Liver (tissue), 9 donors: ENCODE measurements around the gene EFR3B. TPM values are rescaled to one million over a fixed set of nuclear protein-coding genes. Genes with fewer than 3 reads are reported as not detected.

Experiments
- DNase-seq: peaks from one replicate; pipeline ENCODE4 v3.0.0-alpha.2; 2017; ENCODE audit warnings: low spot score
- H3K27ac ChIP-seq, 2 donors: one replicate each; pipeline ENCODE4 v1.7.0; 2013; ENCODE audit warnings: inconsistent platforms in 2 of 2, low read length in 2 of 2, control low read depth in 1 of 2, low read depth in 1 of 2, mild to moderate bottlenecking in 1 of 2
- H3K27me3 ChIP-seq, 4 donors: one replicate each; pipeline versions ENCODE4 v1.6.1 to v1.7.0; 2013; ENCODE audit warnings: low read length in 3 of 4, inconsistent platforms in 1 of 4, mild to moderate bottlenecking in 1 of 4, moderate library complexity in 1 of 4; ENCODE audit not compliant: control insufficient read depth in 4 of 4, insufficient read depth in 4 of 4
- H3K36me3 ChIP-seq, 4 donors: one replicate each; pipeline versions ENCODE4 v1.6.1 to v1.7.0; 2013; ENCODE audit warnings: low read length in 3 of 4, mild to moderate bottlenecking in 3 of 4, low read depth in 1 of 4, moderate library complexity in 1 of 4; ENCODE audit not compliant: control insufficient read depth in 4 of 4, insufficient read depth in 3 of 4
- H3K4me1 ChIP-seq, 4 donors: one replicate each; pipeline versions ENCODE4 v1.6.1 to v1.7.0; 2013; ENCODE audit warnings: low read length in 3 of 4, mild to moderate bottlenecking in 3 of 4, moderate library complexity in 1 of 4; ENCODE audit not compliant: control insufficient read depth in 4 of 4, insufficient read depth in 4 of 4
- H3K4me3 ChIP-seq, 3 donors: one replicate each; pipeline versions ENCODE4 v1.6.1 to v1.7.0; 2013; ENCODE audit warnings: low read length in 3 of 3, control low read depth in 1 of 3, low read depth in 1 of 3, mild to moderate bottlenecking in 1 of 3
- H3K9ac ChIP-seq, 2 donors: one replicate each; pipeline ENCODE4 v1.7.0; 2013; ENCODE audit warnings: low read length in 2 of 2, mild to moderate bottlenecking in 2 of 2, moderate library complexity in 2 of 2, control low read depth in 1 of 2, low read depth in 1 of 2
- H3K9me3 ChIP-seq, 4 donors: one replicate each; pipeline versions ENCODE4 v1.6.1 to v1.7.0; 2013; ENCODE audit warnings: low read length in 3 of 4; ENCODE audit not compliant: control insufficient read depth in 4 of 4
- CTCF ChIP-seq: fragments of 150-350 bp; IDR thresholded peaks from 2 replicates; pipeline ENCODE4 v1.5.1; 2017; ENCODE audit warnings: improper control_type of control experiment, low read depth, low read length; ENCODE audit not compliant: missing input control
- EGR1 ChIP-seq, 2 donors: IDR thresholded peaks; 2 replicates each; pipeline ENCODE4 v1.6.1; 2016 to 2018; ENCODE audit warnings: antibody characterized with exemption in 2 of 2, low read depth in 2 of 2
- FOXA1 ChIP-seq: IDR thresholded peaks from 2 replicates; pipeline ENCODE4 v1.6.1; 2016; ENCODE audit warnings: antibody characterized with exemption
- FOXA2 ChIP-seq: IDR thresholded peaks from 2 replicates; pipeline ENCODE4 v1.6.1; 2016; ENCODE audit warnings: antibody characterized with exemption
- GABPA ChIP-seq, 2 donors: IDR thresholded peaks in 1 of 2; conservative IDR thresholded peaks in 1 of 2; 2 replicates each; pipeline ENCODE4 v1.6.1; 2016; ENCODE audit warnings: antibody characterized with exemption in 2 of 2, mild to moderate bottlenecking in 1 of 2, moderate library complexity in 1 of 2
- HNF4A ChIP-seq, 2 donors: conservative IDR thresholded peaks; 2 replicates each; pipeline ENCODE4 v1.6.1; 2016; ENCODE audit warnings: antibody characterized with exemption in 2 of 2, mild to moderate bottlenecking in 2 of 2
- HNF4G ChIP-seq: IDR thresholded peaks from 2 replicates; pipeline ENCODE4 v1.6.1; 2016; ENCODE audit warnings: antibody characterized with exemption
- JUND ChIP-seq, 2 donors: IDR thresholded peaks; 2 replicates each; pipeline ENCODE4 v1.6.1; 2016; ENCODE audit warnings: antibody characterized with exemption in 2 of 2
- NR2F2 ChIP-seq: IDR thresholded peaks from 2 replicates; pipeline ENCODE4 v1.6.1; 2016; ENCODE audit warnings: antibody characterized with exemption
- RAD21 ChIP-seq, 2 donors: IDR thresholded peaks; 2 replicates each; pipeline ENCODE4 v1.6.1; 2016; ENCODE audit warnings: antibody characterized with exemption in 2 of 2, mild to moderate bottlenecking in 2 of 2
- REST ChIP-seq: IDR thresholded peaks from 2 replicates; pipeline ENCODE4 v1.6.1; 2016; ENCODE audit warnings: antibody characterized with exemption, mild to moderate bottlenecking
- RXRA ChIP-seq, 2 donors: IDR thresholded peaks; 2 replicates each; pipeline ENCODE4 v1.6.1; 2017 to 2018; ENCODE audit warnings: antibody characterized with exemption in 2 of 2, mild to moderate bottlenecking in 1 of 2
- SP1 ChIP-seq: IDR thresholded peaks from 2 replicates; pipeline ENCODE4 v1.6.1; 2018; ENCODE audit warnings: antibody characterized with exemption, mild to moderate bottlenecking
- TAF1 ChIP-seq: conservative IDR thresholded peaks from 2 replicates; pipeline ENCODE4 v1.6.1; 2016; ENCODE audit warnings: antibody characterized with exemption, mild to moderate bottlenecking
- YY1 ChIP-seq: IDR thresholded peaks from 2 replicates; pipeline ENCODE4 v1.6.1; 2016; ENCODE audit warnings: antibody characterized with exemption, mild to moderate bottlenecking
- WGBS: extraction: QIAGEN DNeasy Blood & Tissue Kit; methylation state at CpG from one replicate; pipeline ENCODE4 v1.1.7; 2013; 5-methylcytosine and 5-hydroxymethylcytosine counted together
- polyA plus RNA-seq, 2 donors: library from polyadenylated mRNA; stranded (reverse) in 1 of 2; unstranded in 1 of 2; fragments of 200-250 nt in 1 of 2; fragments of >200 nt in 1 of 2; fragmentation: Nextera tagmentation in 1 of 2; extraction: Ambion mirVana in 1 of 2; gene quantifications; one replicate each; pipeline versions ENCODE4 v1.2.1 to v1.2.3, GENCODE V29; 2013 to 2015
- total RNA-seq, 2 donors: library from RNA; depleted of rRNA; stranded (reverse); fragments of >200 nt; gene quantifications; one replicate each; pipeline ENCODE4 v1.2.3, GENCODE V29; 2014
- TF ChIP-seq, protein P1 (sequence below): IDR thresholded peaks from 2 replicates; pipeline ENCODE4 v1.6.1; 2016; ENCODE audit warnings: antibody characterized with exemption
- TF ChIP-seq, protein P2 (sequence below): IDR thresholded peaks from 2 replicates; pipeline ENCODE4 v1.6.1; 2016; ENCODE audit warnings: antibody characterized with exemption
- donor health status: healthy.
- donor health status: healthy.
- donor health status: healthy.
- donor health status: healthy.
- donor health status: healthy.

The EFR3B gene
- total and polyA plus RNA-seq, 4 donors: 0.05 to 0.33 (median 0.23) TPM

- H3K9me3 ChIP-seq: no peaks in the 10 kb centered on the region
- no peak overlapping the region for H3K27ac ChIP-seq
- no peak overlapping the region for H3K9ac ChIP-seq
- H3K4me1 ChIP-seq: no peaks in the 10 kb centered on the region
- no peak for DNase-seq
- H3K4me3 ChIP-seq: no peak overlapping the region
- no peaks in the 10 kb centered on the region for H3K36me3 ChIP-seq
- peaks cover 0 to 3% (median 0%) of the 10 kb centered on the region in 4 donors for H3K27me3 ChIP-seq
- TF ChIP-seq HNF4A (conservative IDR thresholded peaks at IDR 0.05) (no peak), REST (no peak), CTCF (no peak), TAF1 (no peak), FOXA1 (no peak), SP1 (no peak), YY1 (no peak), NR2F2 (no peak), JUND (IDR thresholded peaks at IDR 0.05) (no peak), RXRA (IDR thresholded peaks at IDR 0.05) (no peak), EGR1 (IDR thresholded peaks at IDR 0.05; ENCODE audit: low read depth in 2 of 2) (no peak), GABPA (IDR thresholded peaks at IDR 0.05 in 1 of 2, conservative IDR thresholded peaks at IDR 0.05 in 1 of 2) (no peak), FOXA2 (no peak), HNF4G (no peak), RAD21 (IDR thresholded peaks at IDR 0.05) (no peak)
- TF ChIP-seq, protein P1, sequence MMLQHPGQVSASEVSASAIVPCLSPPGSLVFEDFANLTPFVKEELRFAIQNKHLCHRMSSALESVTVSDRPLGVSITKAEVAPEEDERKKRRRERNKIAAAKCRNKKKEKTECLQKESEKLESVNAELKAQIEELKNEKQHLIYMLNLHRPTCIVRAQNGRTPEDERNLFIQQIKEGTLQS: no peak
- TF ChIP-seq, protein P2, sequence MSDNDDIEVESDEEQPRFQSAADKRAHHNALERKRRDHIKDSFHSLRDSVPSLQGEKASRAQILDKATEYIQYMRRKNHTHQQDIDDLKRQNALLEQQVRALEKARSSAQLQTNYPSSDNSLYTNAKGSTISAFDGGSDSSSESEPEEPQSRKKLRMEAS: no peak
- 79% methylated on average over 4 of the region's 4 CpGs for WGBS
Measured at GRCh38 chr2:25188405-25188804, 146.5 kb downstream of the EFR3B start.

GRCh38 chr2:25190536-25190935, 148.7 kb downstream of the EFR3B start:
- Histone ChIP-seq H3K4me1 (no peaks in the 10 kb centered on the region), H3K36me3 (no peaks in the 10 kb centered on the region), H3K4me3 (no peak overlapping the region), H3K9me3 (no peaks in the 10 kb centered on the region), H3K9ac (no peak overlapping the region), H3K27ac (no peak overlapping the region), H3K27me3 (peaks cover 0 to 3% (median 0%) of the 10 kb centered on the region in 4 donors)
- DNase-seq: no peak
- 86% methylated on average over 5 of the region's 5 CpGs for WGBS
- TF ChIP-seq FOXA1 (no peak), CTCF (no peak), YY1 (no peak), NR2F2 (no peak), HNF4A (conservative IDR thresholded peaks at IDR 0.05) (no peak), FOXA2 (no peak), REST (no peak)
- TF ChIP-seq, protein P1: no peak
- TF ChIP-seq, protein P2: no peak
